Mucosa of rectum (tissue), 2 donors: ENCODE data around the gene CYFIP2.
"Not testable (repeated sequence)": the region's sequence is repeated elsewhere in the genome, so short reads cannot be mapped to it uniquely, and the experiment has no call there.

Source experiments
- H3K27ac ChIP-seq, 2 donors: one replicate each; pipeline ENCODE4 v1.7.0; 2013; ENCODE audit warnings: inconsistent platforms in 2 of 2, low read depth in 2 of 2, low read length in 2 of 2
- H3K27me3 ChIP-seq, 2 donors: one replicate each; pipeline ENCODE4 v1.7.0; 2013; ENCODE audit warnings: low read length in 2 of 2; ENCODE audit not compliant: control insufficient read depth in 2 of 2, insufficient read depth in 2 of 2
- H3K36me3 ChIP-seq, 2 donors: one replicate each; pipeline ENCODE4 v1.7.0; 2013; ENCODE audit warnings: low read length in 2 of 2; ENCODE audit not compliant: control insufficient read depth in 2 of 2, insufficient read depth in 2 of 2
- H3K4me1 ChIP-seq, 2 donors: one replicate each; pipeline ENCODE4 v1.7.0; 2013; ENCODE audit warnings: low read length in 2 of 2, mild to moderate bottlenecking in 1 of 2; ENCODE audit not compliant: control insufficient read depth in 2 of 2, insufficient read depth in 2 of 2
- H3K4me3 ChIP-seq, 2 donors: one replicate each; pipeline ENCODE4 v1.7.0; 2013; ENCODE audit warnings: low read length in 2 of 2
- H3K9ac ChIP-seq, 2 donors: one replicate each; pipeline ENCODE4 v1.7.0; 2013; ENCODE audit warnings: low read length in 2 of 2, low read depth in 1 of 2, mild to moderate bottlenecking in 1 of 2
- H3K9me3 ChIP-seq, 2 donors: one replicate each; pipeline ENCODE4 v1.7.0; 2013; ENCODE audit warnings: low read length in 2 of 2; ENCODE audit not compliant: control insufficient read depth in 2 of 2
- donor health status: healthy.
- donor health status: Normal muscosa, but diverticular disease.

The CYFIP2 gene

GRCh38 chr5:157233515-157233914 is 32.4 kb upstream of the CYFIP2 start:
- H3K4me1 ChIP-seq, result no peaks in the 10 kb centered on the region
- no peaks in the 10 kb centered on the region for H3K27me3 ChIP-seq
- no peak overlapping the region for H3K4me3 ChIP-seq
- no peak overlapping the region for H3K9ac ChIP-seq
- no peaks in the 10 kb centered on the region for H3K9me3 ChIP-seq
- no peaks in the 10 kb centered on the region for H3K36me3 ChIP-seq
- no peak overlapping the region for H3K27ac ChIP-seq

GRCh38 chr5:157236423-157236822 is 29.5 kb upstream of the CYFIP2 start:
- Histone ChIP-seq H3K9me3 (no peaks in the 10 kb centered on the region), H3K27ac (no peak overlapping the region), H3K27me3 (no peaks in the 10 kb centered on the region), H3K4me1 (no peaks in the 10 kb centered on the region), H3K9ac (no peak overlapping the region), H3K4me3 (no peak overlapping the region), H3K36me3 (peaks cover 0 to 3% of the 10 kb centered on the region in 2 donors)

GRCh38 chr5:157241483-157241882 is 24.4 kb upstream of the CYFIP2 start:
- Histone ChIP-seq H3K36me3 (peaks cover 0 to 3% of the 10 kb centered on the region in 2 donors), H3K9ac (no peak overlapping the region), H3K27me3 (no peaks in the 10 kb centered on the region), H3K9me3 (no peaks in the 10 kb centered on the region), H3K27ac (no peak overlapping the region), H3K4me1 (peaks cover 0 to 3% of the 10 kb centered on the region in 2 donors), H3K4me3 (no peak overlapping the region)

GRCh38 chr5:157244704-157245103 is 21.2 kb upstream of the CYFIP2 start:
- H3K27ac ChIP-seq, H3K4me3 ChIP-seq, H3K9ac ChIP-seq, H3K36me3 ChIP-seq, H3K9me3 ChIP-seq, H3K27me3 ChIP-seq: not testable (repeated sequence)
- peaks cover 8 to 11% of the 10 kb centered on the region in 2 donors for H3K4me1 ChIP-seq

GRCh38 chr5:157245476-157245875 is 20.4 kb upstream of the CYFIP2 start:
- H3K4me1 ChIP-seq, result peaks cover 8 to 11% of the 10 kb centered on the region in 2 donors
- no peaks in the 10 kb centered on the region for H3K27me3 ChIP-seq
- no peak overlapping the region for H3K27ac ChIP-seq
- H3K9ac ChIP-seq, result no peak overlapping the region
- H3K36me3 ChIP-seq, result peaks cover 0 to 1% of the 10 kb centered on the region in 2 donors
- no peaks in the 10 kb centered on the region for H3K9me3 ChIP-seq
- no peak overlapping the region for H3K4me3 ChIP-seq

GRCh38 chr5:157245886-157246285 is 20.0 kb upstream of the CYFIP2 start:
- Histone ChIP-seq H3K9ac (no peak overlapping the region), H3K36me3 (no peaks in the 10 kb centered on the region), H3K27ac (no peak overlapping the region), H3K27me3 (no peaks in the 10 kb centered on the region), H3K9me3 (no peaks in the 10 kb centered on the region), H3K4me1 (peaks cover 8 to 11% of the 10 kb centered on the region in 2 donors), H3K4me3 (no peak overlapping the region)

- no peak overlapping the region for H3K27ac ChIP-seq
- no peak overlapping the region for H3K9ac ChIP-seq
- H3K9me3 ChIP-seq, result no peaks in the 10 kb centered on the region
- peaks cover 8 to 11% of the 10 kb centered on the region in 2 donors for H3K4me1 ChIP-seq
- H3K36me3 ChIP-seq, result no peaks in the 10 kb centered on the region
- no peaks in the 10 kb centered on the region for H3K27me3 ChIP-seq
- H3K4me3 ChIP-seq, result no peak overlapping the region
Measured at GRCh38 chr5:157247267-157247666, 18.7 kb upstream of the CYFIP2 start.

GRCh38 chr5:157248821-157249470 is 17.0 kb upstream of the CYFIP2 start:
- no peak overlapping the region for H3K4me3 ChIP-seq
- H3K27me3 ChIP-seq, result no peaks in the 10 kb centered on the region
- no peaks in the 10 kb centered on the region for H3K36me3 ChIP-seq
- peaks cover 11 to 16% of the 10 kb centered on the region in 2 donors for H3K4me1 ChIP-seq
- no peaks in the 10 kb centered on the region for H3K9me3 ChIP-seq
- no peak overlapping the region for H3K9ac ChIP-seq
- peak overlapping the region in 1 of 2 donors; percentile 56 for H3K27ac ChIP-seq

GRCh38 chr5:157252711-157253465 is 13.0 kb upstream of the CYFIP2 start:
- no peak overlapping the region for H3K4me3 ChIP-seq
- no peaks in the 10 kb centered on the region for H3K27me3 ChIP-seq
- no peak overlapping the region for H3K9ac ChIP-seq
- no peaks in the 10 kb centered on the region for H3K9me3 ChIP-seq
- no peaks in the 10 kb centered on the region for H3K36me3 ChIP-seq
- H3K27ac ChIP-seq, result peak overlapping the region in 1 of 2 donors; percentile 57
- H3K4me1 ChIP-seq, result peaks cover 8 to 16% of the 10 kb centered on the region in 2 donors

GRCh38 chr5:157253547-157253946 is 12.4 kb upstream of the CYFIP2 start:
- no peak overlapping the region for H3K9ac ChIP-seq
- H3K27ac ChIP-seq, result no peak overlapping the region
- H3K4me1 ChIP-seq, result peaks cover 8 to 16% of the 10 kb centered on the region in 2 donors
- no peaks in the 10 kb centered on the region for H3K36me3 ChIP-seq
- H3K27me3 ChIP-seq, result no peaks in the 10 kb centered on the region
- H3K4me3 ChIP-seq, result no peak overlapping the region
- H3K9me3 ChIP-seq, result no peaks in the 10 kb centered on the region
